HG03521 (cell line): ENCODE measurements around the gene GNAI2.

Source experiments
- ATAC-seq: cut with Tn5 transposase; IDR thresholded peaks from one replicate; pipeline ENCODE4 v1.9.1; 2021; ENCODE audit warnings: mild to moderate bottlenecking, moderate library complexity; ENCODE audit not compliant: unreplicated experiment

GNAI2 gene

GRCh38 chr3:50235716-50236483 lies at the start of gene GNAI2:
Gene GNAI2, plus strand, starts transcription at chr3:50236204. Its CDS starts 132 bp downstream, at chr3:50236336.
- peak; percentile 91 for ATAC-seq

- no peak for ATAC-seq
Measured at GRCh38 chr3:50187750-50188149, 48.3 kb upstream of the GNAI2 start.

GRCh38 chr3:50189274-50189673 lies 46.7 kb upstream of the GNAI2 start:
- no peak for ATAC-seq

- ATAC-seq = no peak
Measured at GRCh38 chr3:50189989-50190388, 46.0 kb upstream of the GNAI2 start.

GRCh38 chr3:50190936-50191660 lies 44.9 kb upstream of the GNAI2 start, which contains the start of gene GNAT1:
Gene GNAT1, plus strand, starts transcription at chr3:50191610. Its CDS starts 116 bp downstream, at chr3:50191726.
- ATAC-seq = no peak

GRCh38 chr3:50192124-50192523 lies 43.9 kb upstream of the GNAI2 start:
- no peak for ATAC-seq

- ATAC-seq = no peak
Measured at GRCh38 chr3:50192689-50193141, 43.3 kb upstream of the GNAI2 start.

GRCh38 chr3:50193286-50193685 lies 42.7 kb upstream of the GNAI2 start:
- no peak for ATAC-seq

- no peak for ATAC-seq
Measured at GRCh38 chr3:50193746-50194127, 42.3 kb upstream of the GNAI2 start.

GRCh38 chr3:50194128-50194902 lies 41.7 kb upstream of the GNAI2 start:
- no peak for ATAC-seq

GRCh38 chr3:50194903-50195500 lies 41.0 kb upstream of the GNAI2 start:
- ATAC-seq = no peak

GRCh38 chr3:50195501-50196252 lies 40.3 kb upstream of the GNAI2 start:
- ATAC-seq = no peak

- ATAC-seq = no peak
Measured at GRCh38 chr3:50196253-50196801, 39.7 kb upstream of the GNAI2 start.

- ATAC-seq = no peak
Measured at GRCh38 chr3:50201573-50202315, 34.3 kb upstream of the GNAI2 start.

- ATAC-seq = no peak
Measured at GRCh38 chr3:50202353-50203112, 33.5 kb upstream of the GNAI2 start.

GRCh38 chr3:50203113-50203808 lies 32.7 kb upstream of the GNAI2 start:
- ATAC-seq = no peak

- no peak for ATAC-seq
Measured at GRCh38 chr3:50203809-50204803, 31.9 kb upstream of the GNAI2 start.
